ACHN (cell line): ENCODE data around the gene ROCK2.
A peak's percentile ranks its signal among the peaks of the same experiment; 100 is the strongest.

ENCODE experiments used
- DNase-seq: peaks from one replicate; pipeline ENCODE4 v3.0.0-alpha.2; 2015
- in situ Hi-C: cut with HindIII; loops from 2 replicates; pipeline ENCODE4 v1.10.0; 2017; ENCODE audit warnings: low sequenced_read_pairs, low pct_ligation_motif_present, low pct_unique_long_range_greater_than_20kb

ROCK2 gene

GRCh38 chr2:11321847-11322246 is 22.6 kb downstream of the ROCK2 start:
- in situ Hi-C loops = no loop called here
- DNase-seq = no peak

GRCh38 chr2:11320698-11321492 is 23.5 kb downstream of the ROCK2 start:
- peak; percentile 12 for DNase-seq

GRCh38 chr2:11319939-11320338 is 24.5 kb downstream of the ROCK2 start:
- in situ Hi-C loops = no loop called here
- DNase-seq = no peak

More at GRCh38 chr2:11320698-11321492, 23.5 kb downstream of the ROCK2 start:
- in situ Hi-C loops = no loop called here

- in situ Hi-C loops = no loop called here
- DNase-seq = no peak
Observed at GRCh38 chr2:11315074-11315705, 29.2 kb downstream of the ROCK2 start.

GRCh38 chr2:11314487-11314886 is 29.9 kb downstream of the ROCK2 start:
- in situ Hi-C loops = no loop called here

GRCh38 chr2:11312770-11313471 is 31.5 kb downstream of the ROCK2 start:
- in situ Hi-C loops = no loop called here
- DNase-seq = no peak

More at GRCh38 chr2:11314487-11314886, 29.9 kb downstream of the ROCK2 start:
- DNase-seq = no peak

GRCh38 chr2:11311543-11311942 is 32.9 kb downstream of the ROCK2 start:
- in situ Hi-C loops = no loop called here
- DNase-seq = no peak

GRCh38 chr2:11310212-11310611 is 34.2 kb downstream of the ROCK2 start:
- in situ Hi-C loops = no loop called here
- DNase-seq = no peak

- in situ Hi-C loops = no loop called here
- DNase-seq = no peak
Observed at GRCh38 chr2:11309706-11310105, 34.7 kb downstream of the ROCK2 start.

- in situ Hi-C loops = no loop called here
- no peak for DNase-seq
Observed at GRCh38 chr2:11307764-11308415, 36.5 kb downstream of the ROCK2 start.

GRCh38 chr2:11305958-11306357 is 38.5 kb downstream of the ROCK2 start:
- in situ Hi-C loops = no loop called here
- DNase-seq = no peak

GRCh38 chr2:11305338-11305737 is 39.1 kb downstream of the ROCK2 start:
- in situ Hi-C loops = no loop called here

GRCh38 chr2:11304476-11304875 is 40.0 kb downstream of the ROCK2 start:
- in situ Hi-C loops = no loop called here
- no peak for DNase-seq

More at GRCh38 chr2:11305338-11305737, 39.1 kb downstream of the ROCK2 start:
- DNase-seq = no peak

- in situ Hi-C loops = no loop called here
- DNase-seq = no peak
Observed at GRCh38 chr2:11303290-11304013, 41.0 kb downstream of the ROCK2 start.

GRCh38 chr2:11299439-11299838 is 45.0 kb downstream of the ROCK2 start:
- in situ Hi-C loops = no loop called here
- DNase-seq = no peak

- in situ Hi-C loops = no loop called here
- DNase-seq = no peak
Observed at GRCh38 chr2:11298592-11298991, 45.8 kb downstream of the ROCK2 start.

- no peak for DNase-seq
- in situ Hi-C loops = no loop called here
Observed at GRCh38 chr2:11296401-11296800, 48.0 kb downstream of the ROCK2 start.

- no peak for DNase-seq
- in situ Hi-C loops = no loop called here
Observed at GRCh38 chr2:11292464-11293255, 51.8 kb downstream of the ROCK2 start.
